NCI-H345 treated with DMSO at 0.1 percent for 48 hours (cell line): ENCODE results near the gene TMEM154.

ENCODE experiments used
- DNase-seq: peaks from one replicate; lab custom pipeline; 2025; ENCODE audit not compliant: unreplicated experiment; lab: John Stamatoyannopoulos, UW

TMEM154 gene

DNA sequence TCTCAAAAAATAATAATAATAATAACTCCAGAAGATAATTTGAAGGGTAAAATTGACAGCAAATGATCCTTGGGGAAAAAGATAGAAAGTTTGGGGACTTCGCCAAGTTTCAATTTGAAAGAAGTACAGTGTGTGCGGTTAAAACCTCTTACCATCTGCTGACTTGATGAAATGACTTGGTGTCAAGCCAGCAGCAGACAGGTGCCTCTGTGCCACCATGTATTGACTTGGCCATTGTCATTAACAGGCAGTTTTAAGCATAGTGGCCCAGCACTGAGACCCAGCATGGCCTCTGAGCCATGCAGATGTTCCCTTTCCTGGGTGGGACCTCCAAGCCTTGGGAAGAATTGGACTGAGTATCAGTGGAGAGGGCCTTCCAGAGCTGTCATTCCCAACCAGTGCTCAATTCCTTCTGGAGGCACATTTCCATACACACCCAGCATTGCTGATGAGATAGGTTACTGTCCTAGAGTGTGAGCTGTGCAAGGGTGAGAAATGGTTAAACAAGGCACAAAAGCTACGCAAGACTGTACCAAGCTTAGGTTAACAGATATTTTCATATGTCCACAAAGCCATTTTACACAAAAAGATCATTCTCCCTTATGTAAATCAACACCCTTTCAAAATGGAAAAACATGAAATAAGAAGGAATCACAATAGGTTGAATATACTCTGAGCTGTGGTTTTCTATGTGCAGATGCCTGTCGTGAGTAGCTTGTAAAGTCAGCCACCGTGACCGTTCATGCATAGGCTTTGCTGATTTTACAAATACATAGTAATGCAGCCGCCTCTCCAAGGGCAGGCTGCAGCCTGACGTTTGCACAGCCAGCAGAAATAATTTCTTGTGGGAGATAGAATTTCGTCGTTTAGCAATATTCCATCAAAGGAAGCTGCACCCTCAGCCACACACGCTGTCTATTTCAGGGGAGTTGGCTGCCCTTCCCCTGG is 84.5 kb downstream of the TMEM154 start:
- DNase-seq: peak; percentile 26

DNA sequence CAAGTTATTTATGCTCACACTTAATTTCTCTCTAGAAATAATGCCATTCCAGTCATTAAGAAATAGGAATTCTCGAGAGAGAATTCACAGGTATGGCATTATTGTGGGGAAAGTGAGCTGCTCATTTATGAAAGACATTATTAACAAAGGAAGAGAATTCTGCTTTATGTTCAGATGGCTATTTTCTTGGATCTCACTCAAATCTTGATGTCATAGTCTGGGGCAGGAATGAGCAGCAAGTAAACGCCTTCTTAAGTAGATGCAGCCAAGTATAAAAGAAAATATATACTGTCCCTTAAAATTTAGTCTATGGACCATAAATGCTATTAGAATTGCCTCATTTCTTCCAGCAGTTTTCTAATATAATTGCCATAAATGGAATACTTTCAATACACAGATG is 85.7 kb downstream of the TMEM154 start:
- DNase-seq: no peak

DNA sequence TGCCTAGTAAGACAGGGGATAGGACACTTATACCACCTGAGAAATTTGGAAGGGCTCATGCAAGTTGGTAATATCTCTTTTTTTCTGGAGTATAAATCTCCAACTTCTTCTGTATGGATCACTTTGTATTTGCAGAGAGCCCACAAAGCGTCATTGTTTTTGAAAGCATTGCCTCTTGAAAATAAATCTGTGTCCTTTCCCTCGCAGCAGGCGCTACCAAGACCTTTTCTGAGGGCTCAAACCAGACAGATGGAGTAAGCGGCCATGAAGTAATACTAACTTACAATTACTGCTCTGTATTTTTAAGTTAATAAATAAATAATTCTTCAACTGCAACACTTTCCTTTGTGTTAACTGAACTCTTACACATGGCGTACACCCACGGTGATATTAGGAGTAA is 87.9 kb downstream of the TMEM154 start:
- DNase-seq: no peak

DNA sequence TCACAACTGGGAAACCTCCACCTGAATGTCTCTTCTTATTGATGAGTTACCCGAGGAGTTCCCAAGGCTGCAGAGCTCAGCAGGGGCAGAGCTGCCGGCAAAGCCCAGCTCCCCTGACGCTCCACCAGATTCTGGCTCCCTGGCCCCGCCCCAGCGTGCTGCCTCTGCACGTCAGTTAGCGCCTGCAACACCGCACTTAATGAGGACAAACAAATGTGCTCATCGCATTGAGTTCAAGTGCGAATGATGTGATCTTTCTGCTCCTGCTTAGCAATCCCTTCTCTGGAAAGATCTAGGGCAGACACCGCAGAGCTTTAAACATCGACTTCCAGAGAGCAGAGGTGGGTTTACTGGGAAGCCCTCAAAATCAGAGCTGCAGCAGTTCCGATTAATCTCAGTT is 88.4 kb downstream of the TMEM154 start:
- DNase-seq: peak; percentile 22

DNA sequence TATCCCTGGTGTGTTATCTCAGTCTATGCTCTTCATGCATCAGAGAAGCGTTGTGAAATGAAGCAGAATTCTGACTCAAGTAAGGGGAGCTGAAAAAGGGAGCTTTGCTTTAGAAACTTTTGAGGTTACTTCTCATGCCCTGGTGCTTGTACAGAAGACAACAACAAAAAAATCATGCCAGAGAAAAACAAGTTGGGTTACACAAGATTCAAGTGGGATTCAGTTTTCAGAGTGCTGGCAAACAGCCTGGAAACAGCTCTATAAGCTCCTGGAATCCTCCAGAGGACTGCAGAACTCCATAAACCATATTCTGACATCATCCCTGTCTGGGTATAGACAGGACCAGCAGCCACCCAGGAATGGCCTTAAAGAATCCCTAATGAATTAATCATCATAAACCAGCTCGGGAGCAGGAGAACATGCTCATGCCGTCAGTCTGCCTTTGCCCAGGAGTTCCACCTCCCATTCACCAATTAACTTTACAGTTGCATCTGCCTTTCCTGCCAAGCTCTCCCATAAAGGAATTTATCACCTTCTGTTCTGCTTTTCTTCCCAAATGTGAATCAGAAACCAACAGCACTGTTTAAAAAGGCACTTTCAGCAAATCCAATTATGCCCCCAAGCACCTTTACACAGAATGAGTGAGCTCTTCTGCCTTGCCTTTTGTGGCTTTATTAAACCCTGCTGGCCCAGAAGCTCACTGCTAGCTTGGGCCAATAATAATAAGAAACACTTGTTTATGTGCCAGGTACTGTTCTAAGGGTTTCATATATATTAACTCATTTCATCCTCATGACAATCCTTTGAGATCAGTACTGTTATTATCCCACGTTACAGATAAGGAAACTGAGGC is 89.4 kb downstream of the TMEM154 start:
- DNase-seq: peak; percentile 23

DNA sequence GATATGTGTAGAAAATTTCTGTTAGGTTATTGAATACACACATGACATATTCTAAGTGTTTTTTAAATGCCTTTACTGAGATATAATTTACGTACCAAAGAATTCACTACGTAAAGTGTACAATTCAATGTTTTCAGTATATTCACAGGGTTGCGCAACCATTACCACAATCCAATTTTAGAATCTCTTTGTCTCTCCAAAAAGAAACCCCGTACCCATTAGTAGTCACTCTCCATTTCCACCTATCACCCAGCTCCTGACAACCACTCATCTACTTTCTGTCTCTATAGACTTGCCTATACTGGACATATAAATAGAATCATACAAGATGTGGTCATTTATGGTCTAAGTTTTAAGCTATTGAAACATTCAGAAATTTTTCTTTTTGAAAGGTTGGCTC is 90.9 kb downstream of the TMEM154 start:
- DNase-seq: no peak

DNA sequence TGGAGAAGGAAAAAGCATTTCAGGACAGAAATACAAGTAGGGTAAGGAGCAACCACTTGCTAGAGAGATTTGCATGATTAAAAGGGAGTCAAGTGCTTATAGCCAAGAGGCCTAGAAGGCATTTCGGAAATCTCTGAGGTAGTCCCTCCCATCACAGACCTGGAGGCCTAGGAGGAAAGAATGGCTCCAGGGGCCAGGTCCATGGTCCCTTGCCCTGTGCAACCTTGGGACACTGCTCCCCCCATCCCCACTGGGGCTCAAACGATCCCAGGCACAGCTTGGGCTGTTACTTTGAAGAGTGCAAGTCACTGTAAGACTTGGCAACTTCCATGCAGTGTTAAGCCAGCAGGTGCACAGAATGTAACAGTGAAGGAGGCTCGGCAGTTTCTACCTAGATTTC is 92.7 kb downstream of the TMEM154 start:
- DNase-seq: no peak

DNA sequence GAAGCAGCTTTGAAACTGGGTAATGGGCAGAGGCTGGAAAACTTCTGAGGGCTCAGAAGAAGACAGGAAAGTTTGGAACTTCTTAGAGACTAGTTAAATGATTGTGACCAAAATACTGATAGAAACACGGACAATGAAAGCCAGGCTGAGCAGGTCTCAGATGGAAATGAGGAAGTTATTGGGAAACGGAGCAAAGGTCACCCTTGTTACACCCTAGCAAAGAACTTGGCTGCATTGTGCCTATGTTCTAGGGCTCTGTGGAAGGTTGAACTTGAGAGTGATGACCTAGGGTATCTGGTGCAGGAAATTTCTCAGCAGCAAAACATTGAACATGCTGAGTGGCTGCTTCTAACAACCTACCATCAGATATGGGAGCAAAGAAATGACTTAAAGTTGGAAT is 93.1 kb downstream of the TMEM154 start:
- no peak for DNase-seq

DNA sequence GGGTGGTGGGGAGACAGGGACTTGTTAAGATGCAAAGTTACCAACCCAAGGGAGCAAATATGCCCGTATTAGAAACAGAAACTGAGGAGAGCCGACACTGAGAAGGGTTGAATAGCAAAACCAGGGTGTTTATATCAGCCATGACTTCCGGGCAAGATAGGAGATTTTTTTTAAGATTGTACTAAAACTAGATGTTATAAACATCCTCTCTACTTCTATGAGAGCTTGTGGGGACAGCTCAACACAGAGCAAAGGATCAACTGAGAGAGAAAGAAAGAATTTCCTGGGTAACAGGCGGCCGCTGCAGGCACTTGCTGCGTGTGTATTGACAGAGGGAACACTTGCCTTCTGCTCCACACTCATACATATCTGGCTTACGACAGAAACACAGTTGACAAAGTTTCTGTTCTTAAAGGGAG is 94.8 kb downstream of the TMEM154 start:
- DNase-seq: no peak

DNA sequence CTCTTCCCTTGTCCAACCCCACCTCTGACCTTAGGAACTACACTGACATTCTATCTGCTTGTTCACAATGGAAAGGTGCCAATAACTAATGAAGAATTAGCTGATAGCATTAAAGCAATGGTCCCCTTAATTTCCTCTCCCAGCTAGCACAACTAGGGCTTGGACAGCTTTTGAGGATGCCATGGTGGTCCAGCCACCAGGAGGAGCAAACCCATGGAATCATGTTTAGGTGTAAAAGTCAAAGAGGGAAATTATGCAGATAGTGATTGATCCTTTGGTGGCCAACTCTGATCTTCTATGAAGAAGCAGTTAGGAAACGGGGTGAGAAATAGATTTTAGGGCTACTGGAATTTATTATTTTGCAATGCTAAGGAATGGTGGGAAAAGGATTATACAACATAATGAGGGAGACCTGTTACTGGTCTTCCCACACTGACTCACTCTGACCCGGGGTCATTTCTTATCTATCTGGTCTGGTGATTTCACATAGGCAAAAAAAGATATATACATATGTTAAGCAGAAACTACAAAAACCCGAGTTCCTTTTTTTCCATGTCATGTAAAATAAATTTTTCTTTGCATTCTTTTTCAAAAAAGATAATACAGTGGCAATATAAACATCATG is 98.1 kb downstream of the TMEM154 start:
- DNase-seq: no peak

DNA sequence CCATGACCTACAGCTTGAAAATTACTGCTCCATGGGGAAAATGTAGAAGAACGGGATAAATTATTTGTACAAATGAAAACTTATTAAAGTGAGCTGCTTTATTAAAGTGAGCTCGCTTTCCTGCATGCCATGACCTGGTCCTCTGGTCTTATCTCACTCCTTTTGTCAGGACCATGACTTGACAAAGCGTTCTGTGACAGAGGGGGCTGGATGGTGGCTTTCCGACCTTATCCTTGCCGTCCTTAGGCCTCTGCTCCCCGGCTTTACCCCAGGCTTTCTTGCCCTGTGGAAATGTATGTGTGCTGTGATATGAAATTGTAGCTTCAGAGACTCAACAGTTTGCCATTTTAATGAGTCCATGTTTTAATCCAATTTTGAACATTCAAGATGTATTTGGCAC is 99.9 kb downstream of the TMEM154 start:
- no peak for DNase-seq

DNA sequence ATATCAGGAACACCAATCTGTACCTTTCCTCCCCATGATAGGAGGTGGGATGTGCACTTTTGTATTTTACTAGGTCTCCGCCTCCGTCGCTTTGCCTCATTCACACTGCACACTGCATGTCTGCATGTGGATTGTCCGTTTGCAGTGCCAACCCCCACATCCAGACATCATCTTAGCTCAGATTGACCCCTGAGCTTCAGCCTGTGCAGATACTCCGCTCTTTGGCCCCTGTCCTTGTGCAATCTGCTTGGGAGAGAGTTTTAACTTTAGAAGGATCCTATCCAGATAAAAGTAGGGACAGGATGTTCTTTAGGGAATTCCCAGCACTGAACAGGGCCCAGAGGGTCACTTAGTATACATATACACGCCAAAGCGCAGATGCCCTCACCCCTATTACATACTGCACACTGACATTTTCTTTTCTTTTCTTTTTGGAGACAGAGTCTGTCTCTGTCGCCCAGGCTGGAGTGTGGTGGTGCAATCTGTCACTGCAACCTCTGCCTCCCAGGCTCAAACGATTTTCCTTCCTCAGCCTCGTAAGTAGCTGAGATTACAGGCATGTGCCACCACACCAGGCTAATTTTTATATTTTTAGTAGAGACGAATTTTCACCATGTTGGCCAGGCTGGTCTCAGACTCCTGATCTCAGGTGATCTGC is 100.6 kb downstream of the TMEM154 start:
- no peak for DNase-seq

DNA sequence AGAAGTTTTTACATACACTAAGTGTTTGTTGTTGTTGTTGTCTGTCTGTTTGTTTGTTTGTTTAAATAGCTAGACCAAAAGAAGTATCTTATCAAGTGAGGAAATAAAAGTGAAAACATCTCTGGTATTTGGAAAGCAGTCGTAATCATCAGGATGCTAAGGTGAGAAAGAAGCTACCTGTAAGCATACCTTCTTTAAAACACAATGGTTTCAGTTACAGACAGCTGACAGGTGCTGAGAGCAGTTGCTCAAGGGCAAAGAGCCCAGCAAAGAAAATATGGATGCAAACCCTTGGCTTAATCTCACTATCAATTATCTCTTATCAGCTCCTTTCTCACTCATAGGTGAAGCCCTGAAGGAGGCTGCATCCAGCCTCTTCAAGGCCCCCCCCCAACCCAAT is 101.1 kb downstream of the TMEM154 start:
- DNase-seq: no peak

DNA sequence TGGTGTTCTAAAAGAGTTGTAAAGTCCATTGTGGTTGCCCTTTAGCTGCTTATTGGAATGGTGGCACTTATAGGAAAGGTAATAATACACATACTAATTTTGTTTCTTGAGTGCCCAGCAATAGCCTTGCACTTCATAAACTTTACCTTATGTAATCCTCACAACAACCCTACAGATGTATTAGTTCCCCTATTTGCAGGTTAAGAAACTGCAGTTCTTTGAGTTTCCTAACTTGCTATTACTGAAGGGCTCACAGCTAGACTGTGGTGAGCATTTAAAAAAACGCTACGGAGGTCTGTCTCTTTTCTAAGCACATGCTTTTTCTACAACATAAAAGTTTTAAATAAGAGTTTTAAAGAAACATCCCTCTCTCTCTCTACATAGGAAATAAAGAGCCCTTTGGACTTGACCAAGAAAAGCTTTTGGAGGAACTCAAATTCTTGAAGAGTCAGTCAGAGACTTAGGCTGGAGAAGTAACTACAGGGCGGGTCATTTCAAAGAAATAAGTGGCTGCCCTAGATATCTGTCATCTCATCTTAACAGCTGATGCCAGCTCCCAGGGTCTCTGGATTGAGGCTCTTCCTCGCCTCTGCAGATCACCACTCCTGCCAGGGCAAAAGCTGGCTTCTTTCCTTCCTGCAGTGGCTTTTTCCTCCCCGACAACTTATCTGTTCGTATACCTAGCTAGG is 101.9 kb downstream of the TMEM154 start:
- DNase-seq: no peak

DNA sequence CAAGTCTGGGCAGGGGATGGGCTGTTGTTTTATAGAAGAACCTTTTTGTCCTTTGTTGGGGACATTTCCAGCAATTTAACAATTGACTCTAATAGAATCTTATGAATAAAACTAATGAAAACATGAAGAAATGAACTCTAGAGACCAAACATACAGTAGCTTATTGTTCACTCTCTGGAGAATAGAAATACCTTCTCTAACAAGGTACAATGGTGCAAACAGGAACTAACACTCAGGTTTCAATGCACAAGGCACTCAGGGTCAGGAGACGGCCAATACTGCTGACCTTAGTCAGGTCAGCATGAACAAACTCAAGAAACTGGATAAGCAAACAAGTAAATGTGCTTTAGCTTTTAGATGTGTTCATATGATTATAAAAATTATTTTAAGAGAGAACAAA is 104.3 kb downstream of the TMEM154 start:
- DNase-seq: no peak

DNA sequence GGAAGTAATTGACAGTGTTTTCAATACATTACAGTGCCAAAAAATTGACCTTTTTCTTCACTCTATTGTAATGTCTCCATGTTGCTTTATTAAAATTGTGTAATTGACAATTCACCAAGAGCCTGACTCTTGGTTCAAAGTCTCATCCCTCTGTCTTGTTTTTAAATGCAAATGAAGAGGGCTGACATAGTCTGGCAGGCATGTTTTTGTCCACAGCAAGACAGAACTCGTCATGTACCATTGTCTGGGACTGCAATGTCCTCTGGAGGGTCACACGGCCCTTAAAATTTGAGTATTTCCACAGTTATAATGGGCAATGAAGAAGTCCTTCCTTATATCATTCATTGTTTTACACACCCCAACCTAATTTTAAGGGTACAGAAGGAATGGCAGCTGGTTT is 105.9 kb downstream of the TMEM154 start:
- DNase-seq: no peak

DNA sequence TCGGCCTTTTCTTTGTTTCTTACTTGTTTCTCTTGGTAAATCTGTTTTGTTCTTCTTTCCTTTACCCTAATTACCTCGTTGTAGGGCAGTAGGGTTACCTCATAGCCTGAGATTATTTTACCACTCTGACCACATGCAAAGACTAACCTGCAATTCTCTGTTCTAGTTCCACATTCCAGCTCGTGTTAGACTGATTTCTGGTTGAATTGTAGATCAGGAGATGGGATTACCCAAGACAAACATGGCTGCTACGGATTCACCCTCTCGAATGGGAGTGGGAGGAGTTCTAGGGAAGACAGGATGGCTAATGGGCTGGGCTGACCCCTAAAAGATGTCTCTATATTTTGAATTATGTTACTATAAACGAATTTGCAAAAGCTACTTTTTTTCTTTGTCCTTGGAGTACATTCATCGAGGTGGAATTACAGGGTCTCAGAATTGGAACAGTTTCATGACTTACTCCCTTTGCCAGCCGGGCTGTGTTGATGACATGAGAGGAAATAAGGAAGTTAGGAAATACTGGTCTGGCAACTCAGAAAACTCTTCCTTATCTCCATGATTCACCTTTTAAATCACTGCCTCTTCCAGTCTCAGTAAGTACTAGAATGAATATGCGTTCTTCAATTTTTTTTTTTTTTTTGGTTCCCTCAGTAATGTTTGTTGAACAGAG is 107.2 kb downstream of the TMEM154 start:
- no peak for DNase-seq

DNA sequence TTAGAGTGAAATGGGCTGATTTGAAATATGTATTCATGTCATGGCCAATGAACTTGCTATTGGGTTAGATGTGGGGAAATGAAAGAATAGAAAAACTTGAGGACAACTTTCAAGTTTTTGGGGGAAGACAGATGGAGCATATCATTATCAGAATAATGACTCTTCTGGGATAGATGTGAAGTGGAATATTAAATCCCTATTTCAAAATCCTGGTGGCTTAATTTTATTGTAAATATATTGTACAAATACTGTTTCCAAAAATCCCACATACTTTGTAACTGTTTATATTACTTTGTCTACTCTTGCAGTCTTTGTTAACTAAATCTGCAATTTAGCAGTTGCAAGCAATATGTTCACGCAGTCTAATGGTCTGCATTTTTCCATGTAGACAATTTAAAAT is 108.0 kb downstream of the TMEM154 start:
- no peak for DNase-seq

DNA sequence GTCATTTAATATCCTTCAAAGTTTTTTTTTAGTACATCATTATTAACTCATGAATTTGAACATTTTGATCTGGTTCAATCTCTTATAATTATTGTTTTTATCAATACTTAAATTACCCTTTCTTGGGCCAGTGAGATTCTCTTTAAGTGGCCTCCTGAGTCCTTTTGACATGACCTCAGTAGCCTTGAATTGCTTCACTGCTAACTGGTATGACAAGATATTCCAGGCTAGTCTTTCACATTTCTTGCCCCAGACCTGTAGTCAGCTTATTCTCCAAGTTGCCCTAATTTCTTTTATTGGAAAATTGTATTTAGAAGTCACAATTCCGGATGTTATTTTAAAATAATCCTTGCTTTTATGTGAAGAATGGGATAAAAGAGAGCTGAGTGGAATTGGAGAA is 108.5 kb downstream of the TMEM154 start:
- DNase-seq: no peak
